ENCODE data around the gene EPHB1.

- TF ChIP-seq GATA2 (IDR thresholded peaks at IDR 0.05; ENCODE audit: low read depth, low read length) (no peak), GATA3 (IDR thresholded peaks at IDR 0.05; ENCODE audit: low read depth, low read length) (no peak)
Observed at GRCh38 chr3:134840459-134840858, 45.4 kb downstream of the EPHB1 start.

Data from SH-SY5Y (cell line).